Measurements from ENCODE around the gene LDLRAD3. TPM values are rescaled to one million over a fixed set of nuclear protein-coding genes. Genes with fewer than 3 reads are reported as not detected.

Gene LDLRAD3
- polyA plus RNA-seq, 1 of the 3 experiments (the other 2 are of a cell fraction), result 10.6 TPM

- no peak for DNase-seq
- WGBS (ENCODE audit: low lambda C conversion rate), result 65% methylated on average over 3 of the region's 3 CpGs
- Histone ChIP-seq H3K4me1 (ENCODE audit: control insufficient read depth in 1 of 2, insufficient read depth in 2 of 2, low read depth in 1 of 2, low read length in 1 of 2) (0 out of 4 replicates have a peak, but pooled peaks cover 0 to 4% of the 10 kb centered on the region in 2 experiments), H3F3A (replicated peaks; ENCODE audit: insufficient read depth) (no peaks in the 10 kb centered on the region), H3K9ac (no peak overlapping the region), H3K79me2 (ENCODE audit: insufficient read depth) (no peaks in the 10 kb centered on the region), H2AFZ (ENCODE audit: low read depth) (no peak overlapping the region), H3K27ac (ENCODE audit: low read depth in 2 of 2, low read length in 1 of 2) (no peak overlapping the region), H3K27me3 (ENCODE audit: insufficient read depth) (no peaks in the 10 kb centered on the region), H3K36me3 (replicated peaks in 1 of 2; ENCODE audit: control insufficient read depth in 1 of 2, insufficient read depth in 2 of 2, low read length in 1 of 2) (no peaks in the 10 kb centered on the region), H3K9me3 (no peaks in the 10 kb centered on the region), H3K4me2 (no peak overlapping the region), H3K9me2 (no peaks in the 10 kb centered on the region), H3K4me3 (ENCODE audit: low read depth in 2 of 2, low read length in 1 of 2) (no peak overlapping the region), H4K20me1 (ENCODE audit: insufficient read depth) (no peaks in the 10 kb centered on the region)
- ChIA-PET CTCF (no interaction called here), POLR2A (no interaction called here)
- no peak for TF ChIP-seq FOSL2 (IDR thresholded peaks at IDR 0.05; ENCODE audit: borderline replicate concordance, low read depth)
- no peak for TF ChIP-seq USF1 (IDR thresholded peaks at IDR 0.05; ENCODE audit: borderline replicate concordance, low read depth)
- no peak for TF ChIP-seq JUND (IDR thresholded peaks at IDR 0.05)
- TF ChIP-seq CHD2 (IDR thresholded peaks at IDR 0.05; ENCODE audit: low read length, partially characterized antibody), result no peak
Observed at GRCh38 chr11:35914816-35915215, 29.0 kb upstream of the LDLRAD3 start.

- no peak overlapping the region for H3K9ac ChIP-seq
- WGBS (ENCODE audit: low lambda C conversion rate), result 92% methylated on average over 1 of the region's 1 CpG
- H3K9me2 ChIP-seq, result no peaks in the 10 kb centered on the region
- H3F3A ChIP-seq (replicated peaks; ENCODE audit: insufficient read depth), result no peaks in the 10 kb centered on the region
- DNase-seq, result no peak
- no peak overlapping the region for H3K4me2 ChIP-seq
- H3K79me2 ChIP-seq (ENCODE audit: insufficient read depth), result no peaks in the 10 kb centered on the region
- ChIA-PET CTCF (interaction anchor here (1.2 kb wide), 1 partner anchor 9 kb away, joined by 3 read pairs; no protein-coding TSS in a partner anchor), POLR2A (no interaction called here)
- 0 out of 4 replicates have a peak, but pooled peaks cover 0 to 4% of the 10 kb centered on the region in 2 experiments for H3K4me1 ChIP-seq (ENCODE audit: control insufficient read depth in 1 of 2, insufficient read depth in 2 of 2, low read depth in 1 of 2, low read length in 1 of 2)
- H3K4me3 ChIP-seq (ENCODE audit: low read depth in 2 of 2, low read length in 1 of 2), result no peak overlapping the region
- H4K20me1 ChIP-seq (ENCODE audit: insufficient read depth), result no peaks in the 10 kb centered on the region
- H3K27me3 ChIP-seq (ENCODE audit: insufficient read depth), result no peaks in the 10 kb centered on the region
- TF ChIP-seq USF2 (IDR thresholded peaks at IDR 0.05; ENCODE audit: borderline replicate concordance, low read depth, low read length), result no peak
- TF ChIP-seq MEF2A (IDR thresholded peaks at IDR 0.05; ENCODE audit: borderline replicate concordance, low read depth), result no peak
- TF ChIP-seq FOXJ3 (CRISPR knock-in tag; IDR thresholded peaks at IDR 0.05), result no peak
- no peak for TF ChIP-seq YY1 (IDR thresholded peaks at IDR 0.05; ENCODE audit: low read depth)
- no peak for TF ChIP-seq TEAD4 (IDR thresholded peaks at IDR 0.05; ENCODE audit: borderline replicate concordance, insufficient read depth)
- TF ChIP-seq RXRA (IDR thresholded peaks at IDR 0.05; ENCODE audit: borderline replicate concordance, low read depth), result no peak
- no peak for TF ChIP-seq CTCF (IDR thresholded peaks at IDR 0.05)
- TF ChIP-seq REST (IDR thresholded peaks at IDR 0.05; ENCODE audit: low read depth, low read length), result no peak
- no peak for TF ChIP-seq EZH2phosphoT487 (IDR thresholded peaks at IDR 0.05; ENCODE audit: borderline replicate concordance, low read depth)
- no peak for TF ChIP-seq ELF1 (IDR thresholded peaks at IDR 0.05)
- H3K9me3 ChIP-seq, result no peaks in the 10 kb centered on the region
- H2AFZ ChIP-seq (ENCODE audit: low read depth), result no peak overlapping the region
- H3K36me3 ChIP-seq (replicated peaks in 1 of 2; ENCODE audit: control insufficient read depth in 1 of 2, insufficient read depth in 2 of 2, low read length in 1 of 2), result no peaks in the 10 kb centered on the region
- no peak overlapping the region for H3K27ac ChIP-seq (ENCODE audit: low read depth in 2 of 2, low read length in 1 of 2)
Observed at GRCh38 chr11:35916270-35916669, 27.6 kb upstream of the LDLRAD3 start.

All from SK-N-SH (cell line).